Measurements from ENCODE around the gene SLC22A6.
"Not testable (repeated sequence)": the region's sequence is repeated elsewhere in the genome, so short reads cannot be mapped to it uniquely, and the experiment has no call there.

SLC22A6 gene

GRCh38 chr11:62985041-62985750 is 429 bp upstream of the SLC22A6 start:
- DNase-seq (ENCODE audit: low read depth): no peak

GRCh38 chr11:62983536-62984199 is 1.1 kb downstream of the SLC22A6 start:
- DNase-seq (ENCODE audit: low read depth): no peak

DNA sequence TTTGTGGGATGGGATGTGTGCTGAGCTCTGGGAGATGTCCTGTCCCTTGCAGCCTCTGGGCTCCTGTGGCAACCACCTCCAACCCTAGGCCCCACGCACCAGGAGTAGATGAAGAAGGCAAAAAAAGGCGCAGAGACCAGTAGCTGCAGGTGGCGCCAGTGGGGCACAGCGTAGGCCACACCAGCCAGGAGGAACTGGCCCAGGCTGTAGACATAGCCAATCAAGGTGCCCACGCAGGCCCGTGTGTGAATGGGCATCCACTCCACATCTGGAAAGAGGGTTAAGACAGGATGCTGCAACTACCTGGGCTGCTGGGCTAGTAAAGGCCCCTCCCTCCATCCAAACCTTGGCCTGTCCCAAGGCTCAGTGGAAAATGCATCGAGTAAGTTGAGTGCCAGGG is 3.0 kb downstream of the SLC22A6 start:
- DNase-seq (ENCODE audit: low read depth): no peak

DNA sequence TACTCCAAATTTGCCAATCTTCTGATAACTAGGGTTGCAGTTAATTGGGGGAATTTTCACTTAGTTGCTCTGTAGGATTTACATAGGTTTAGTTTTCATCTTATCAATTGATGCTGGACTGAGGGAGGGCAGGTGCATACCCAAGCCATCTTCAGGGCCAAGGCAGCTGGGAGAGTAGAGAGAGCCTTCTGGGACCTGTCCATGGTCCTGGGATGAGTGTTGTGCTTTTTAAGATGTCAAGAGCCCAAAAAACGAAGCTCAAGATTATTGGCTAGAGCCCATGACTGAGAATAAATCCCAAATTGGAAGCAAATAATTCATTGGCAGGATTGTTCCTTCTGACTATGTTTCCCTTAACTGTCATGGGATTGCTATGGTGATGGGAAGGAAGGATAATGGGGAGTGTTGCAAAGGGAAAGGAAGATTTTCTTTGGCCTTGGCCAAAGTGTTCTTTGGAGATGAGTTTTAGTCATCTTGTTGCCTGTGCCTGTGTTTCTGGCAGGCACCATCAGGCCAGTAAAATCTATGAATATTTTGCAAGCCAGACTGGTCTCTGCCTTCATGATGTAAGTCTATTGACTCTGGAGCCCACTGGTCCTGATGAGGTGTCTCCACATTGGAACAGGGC is 4.5 kb downstream of the SLC22A6 start:
- peak; percentile 28 for DNase-seq (ENCODE audit: low read depth)

DNA sequence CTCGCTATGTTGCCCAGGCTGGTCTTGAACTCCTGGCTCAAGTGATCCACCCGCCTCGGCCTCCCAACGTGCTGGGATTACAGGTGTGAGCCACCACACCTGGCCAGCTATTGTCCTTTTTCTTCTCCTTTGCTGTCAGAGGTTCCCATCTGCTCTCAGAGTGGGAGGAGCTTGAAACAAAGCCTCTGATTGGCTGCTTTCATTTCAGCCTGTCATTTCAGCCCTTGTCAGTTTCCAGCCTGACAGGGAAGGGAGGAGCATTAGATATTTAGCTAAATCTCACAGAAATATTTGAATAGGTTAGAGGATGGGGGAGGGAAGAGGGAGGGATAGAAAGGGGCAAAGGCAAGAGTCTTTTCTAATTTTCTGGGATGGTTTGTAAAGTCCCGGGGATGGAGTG is 8.7 kb downstream of the SLC22A6 start:
- DNase-seq (ENCODE audit: low read depth): peak; percentile 3

GRCh38 chr11:62974848-62975522 is 9.8 kb downstream of the SLC22A6 start:
- peak; percentile 16 for DNase-seq (ENCODE audit: low read depth)

GRCh38 chr11:62965574-62965973 is 19.2 kb downstream of the SLC22A6 start:
- peak; percentile 22 for DNase-seq (ENCODE audit: low read depth)

DNA sequence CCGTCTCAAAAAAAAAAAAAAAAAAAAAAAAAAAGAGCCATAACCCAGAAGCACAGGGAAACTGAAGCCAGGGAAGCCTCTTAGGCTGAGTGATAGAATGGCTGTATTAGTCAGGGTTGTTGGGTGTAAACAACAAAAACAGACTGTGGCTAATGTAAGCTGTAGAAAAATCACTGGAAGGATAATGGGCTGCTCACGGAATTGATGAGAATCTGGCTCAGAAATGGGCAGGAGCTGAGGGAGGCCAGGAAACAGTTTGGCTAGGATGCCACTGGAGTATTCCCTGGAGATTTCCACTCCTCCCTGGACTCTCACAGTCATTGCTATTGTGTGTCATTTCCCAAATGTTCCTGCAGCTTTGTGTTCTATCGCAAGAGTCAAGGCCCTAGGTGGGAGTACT is 22.4 kb downstream of the SLC22A6 start:
- DNase-seq (ENCODE audit: low read depth): no peak

DNA sequence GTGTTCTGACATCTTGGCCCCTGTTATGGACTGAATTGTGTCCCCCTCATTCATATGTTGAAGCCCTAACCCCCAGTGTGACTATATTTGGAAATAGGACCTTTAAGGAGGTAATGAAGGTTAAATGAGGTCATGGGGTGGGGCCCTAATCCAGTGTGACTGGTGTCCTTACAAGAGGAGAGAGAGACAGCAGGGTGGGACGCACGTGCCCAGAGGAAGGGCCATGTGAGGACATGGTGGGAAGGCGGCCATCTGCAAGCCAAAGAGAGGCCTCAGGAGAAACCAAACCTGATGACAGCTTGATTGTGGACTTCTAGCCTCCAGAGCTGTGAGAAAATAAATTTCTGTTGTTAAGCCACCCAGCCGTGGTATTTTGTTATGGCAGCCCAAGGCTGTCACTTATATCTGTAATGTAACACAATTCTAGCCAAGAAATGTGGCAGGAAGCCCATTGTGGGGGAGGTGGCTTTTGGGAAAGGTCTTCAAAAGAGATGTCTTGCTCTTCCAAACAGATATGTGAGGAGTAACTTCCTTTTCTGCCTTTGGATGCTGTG is 23.7 kb downstream of the SLC22A6 start:
- DNase-seq (ENCODE audit: low read depth): no peak

GRCh38 chr11:62959422-62959980 is 25.3 kb downstream of the SLC22A6 start:
- DNase-seq (ENCODE audit: low read depth): no peak

GRCh38 chr11:62958547-62959421 is 26.0 kb downstream of the SLC22A6 start:
- DNase-seq (ENCODE audit: low read depth): peak; percentile 32

DNA sequence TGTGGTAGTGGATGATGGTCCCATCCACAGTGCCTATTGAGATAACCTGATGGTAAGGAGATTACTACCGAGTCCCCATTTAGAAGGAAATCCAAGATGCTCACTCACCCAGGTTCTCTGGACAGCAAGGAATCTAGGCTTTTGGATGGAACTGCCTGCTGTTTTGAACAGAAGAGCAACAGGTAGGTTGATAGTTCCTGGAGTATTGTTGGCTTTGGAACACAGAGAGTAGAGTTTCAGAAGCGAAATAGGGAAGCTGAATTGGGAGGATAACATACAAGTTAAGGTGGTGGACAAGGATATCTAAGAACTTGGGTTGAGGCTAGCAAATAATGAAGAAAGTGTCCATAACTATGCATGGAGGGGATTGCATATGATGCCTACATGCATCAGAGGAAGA is 27.6 kb downstream of the SLC22A6 start:
- DNase-seq (ENCODE audit: low read depth): no peak

DNA sequence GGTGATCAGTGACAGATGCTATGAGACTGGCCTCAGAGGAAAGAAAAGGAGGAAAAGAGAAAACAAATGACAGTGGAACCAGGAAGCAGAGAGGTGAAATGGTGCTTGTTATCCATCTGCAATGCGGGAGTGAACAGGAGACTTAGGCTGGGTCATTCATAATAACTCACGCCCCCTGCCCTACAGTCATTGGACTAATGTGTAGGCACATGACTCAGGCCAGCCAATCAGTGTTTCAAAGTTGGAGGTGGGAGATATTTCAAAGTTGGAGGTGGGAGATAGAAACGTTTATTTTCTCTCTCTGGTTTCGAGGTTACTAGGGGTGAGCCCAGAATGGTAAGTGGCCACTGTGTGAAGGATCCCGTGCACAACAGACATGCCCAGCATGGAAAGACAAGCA is 30.3 kb downstream of the SLC22A6 start:
- no peak for DNase-seq (ENCODE audit: low read depth)

DNA sequence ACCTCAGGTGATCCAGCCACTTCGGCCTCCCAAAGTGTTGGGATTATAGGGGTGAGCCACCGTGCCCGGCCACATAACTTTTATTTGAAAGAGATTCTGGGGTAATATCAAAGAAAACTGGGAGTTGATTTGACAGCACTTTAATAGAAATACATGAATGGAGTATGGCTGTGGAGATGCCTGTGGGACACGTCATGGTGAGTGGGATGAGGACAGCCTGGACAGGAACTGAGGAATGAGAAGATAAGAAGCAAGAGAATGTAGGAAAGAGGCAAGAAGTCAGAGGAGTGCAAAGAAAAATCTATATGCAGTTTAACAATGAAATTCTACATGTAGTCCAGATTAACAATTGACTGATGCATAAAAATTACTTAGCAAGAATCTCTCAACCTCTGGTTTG is 31.0 kb downstream of the SLC22A6 start:
- DNase-seq (ENCODE audit: low read depth): peak; percentile 23

GRCh38 chr11:62948765-62949320 is 35.9 kb downstream of the SLC22A6 start:
- no peak for DNase-seq (ENCODE audit: low read depth)

- DNase-seq (ENCODE audit: low read depth): not testable (repeated sequence)
These were observed 39.2 kb downstream of the SLC22A6 start for GRCh38 chr11:62945538-62945937.

DNA sequence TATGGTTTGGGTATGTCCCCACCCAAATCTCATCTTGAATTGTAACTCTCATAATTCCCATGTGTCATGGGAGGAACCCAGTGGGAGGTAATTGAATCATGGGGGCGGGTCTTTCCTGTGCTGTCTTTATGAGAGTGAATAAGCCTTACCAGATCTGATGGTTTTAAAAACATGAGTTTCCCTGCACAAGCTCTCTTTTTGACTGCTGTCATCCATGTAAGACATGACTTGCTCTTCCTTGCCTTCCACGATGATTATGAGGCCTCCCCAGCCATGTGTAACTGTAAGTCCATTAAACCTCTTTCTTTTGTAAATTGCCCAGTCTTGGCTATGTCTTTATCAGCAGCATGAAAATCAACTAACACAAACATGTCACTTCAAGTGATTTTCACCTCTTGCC is 47.2 kb downstream of the SLC22A6 start:
- not testable (repeated sequence) for DNase-seq (ENCODE audit: low read depth)

DNA sequence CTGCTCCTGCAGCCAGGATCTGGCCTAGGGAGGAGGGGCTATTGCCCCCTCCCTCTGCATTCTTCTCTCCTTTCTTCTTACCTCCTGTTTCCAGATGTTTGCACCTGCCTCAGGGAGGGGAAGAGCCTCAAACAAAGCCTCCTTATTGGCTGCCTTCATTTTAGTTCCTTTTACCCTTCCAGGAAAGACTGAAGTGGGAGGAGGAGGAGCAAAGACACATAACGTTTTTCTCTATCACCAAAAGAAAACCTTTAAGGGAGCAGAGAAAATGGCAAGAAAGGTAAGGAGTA is 50.3 kb downstream of the SLC22A6 start:
- no peak for DNase-seq (ENCODE audit: low read depth)

GRCh38 chr11:62933750-62934495 is 50.8 kb downstream of the SLC22A6 start:
- no peak for DNase-seq (ENCODE audit: low read depth)

- DNase-seq (ENCODE audit: low read depth): no peak
These were observed 51.5 kb downstream of the SLC22A6 start for GRCh38 chr11:62933285-62933684.

All from EH (cell line).